HG03432 (cell line): ENCODE measurements around the gene COMMD4.
"Not testable (repeated sequence)": the region's sequence is repeated elsewhere in the genome, so short reads cannot be mapped to it uniquely, and the experiment has no call there.

ENCODE experiments used
- ATAC-seq: cut with Tn5 transposase; IDR thresholded peaks from one replicate; pipeline ENCODE4 v1.9.1; 2021; ENCODE audit warnings: mild to moderate bottlenecking, moderate library complexity; ENCODE audit not compliant: unreplicated experiment

The COMMD4 gene

GRCh38 chr15:75369897-75370581 lies 34.2 kb downstream of the COMMD4 start:
- ATAC-seq: no peak

- ATAC-seq: no peak
Observed at GRCh38 chr15:75371486-75371885, 35.6 kb downstream of the COMMD4 start.

- ATAC-seq: no peak
Observed at GRCh38 chr15:75371901-75372688, 36.2 kb downstream of the COMMD4 start.

DNA sequence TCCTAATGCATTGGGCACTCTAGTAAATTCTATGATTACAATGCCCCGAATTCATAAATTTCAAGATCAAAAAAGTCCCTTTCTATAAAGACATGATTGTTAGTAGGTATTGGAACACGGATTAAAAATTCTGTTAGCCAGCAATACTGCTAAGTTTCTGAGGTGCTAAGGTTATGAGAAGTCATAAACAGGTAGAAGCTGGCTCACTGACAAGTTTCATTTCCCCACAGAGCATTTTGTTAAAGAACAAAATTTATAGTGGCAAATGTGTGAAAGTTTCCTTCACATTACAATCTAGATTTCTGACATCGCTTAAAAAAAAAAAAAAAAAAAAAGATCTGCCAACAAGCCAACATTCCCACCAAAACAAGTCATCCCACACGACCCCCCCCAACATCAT lies 44.9 kb downstream of the COMMD4 start:
- no peak for ATAC-seq

DNA sequence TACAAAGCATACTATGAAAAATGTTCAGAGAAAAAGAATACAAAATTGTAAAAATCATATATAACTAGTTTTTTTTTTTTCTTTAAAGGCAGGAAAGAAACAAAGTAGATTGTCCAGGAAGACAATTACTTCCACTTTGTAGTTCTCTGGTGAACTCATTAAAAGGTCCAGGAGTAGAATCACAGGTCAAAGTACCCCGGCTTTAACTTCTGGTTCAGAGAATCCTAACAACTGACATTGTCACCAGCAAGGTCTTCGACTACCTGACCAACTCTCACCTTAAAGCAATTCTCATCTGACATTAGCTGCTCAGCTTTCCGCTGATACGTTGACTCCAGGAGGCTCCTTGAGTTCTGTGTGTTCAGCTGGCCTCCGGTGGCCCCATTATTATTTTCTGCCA lies 48.1 kb downstream of the COMMD4 start:
- ATAC-seq: not testable (repeated sequence)
